ENCODE data around the gene LUC7L3.

Gene LUC7L3

DNA sequence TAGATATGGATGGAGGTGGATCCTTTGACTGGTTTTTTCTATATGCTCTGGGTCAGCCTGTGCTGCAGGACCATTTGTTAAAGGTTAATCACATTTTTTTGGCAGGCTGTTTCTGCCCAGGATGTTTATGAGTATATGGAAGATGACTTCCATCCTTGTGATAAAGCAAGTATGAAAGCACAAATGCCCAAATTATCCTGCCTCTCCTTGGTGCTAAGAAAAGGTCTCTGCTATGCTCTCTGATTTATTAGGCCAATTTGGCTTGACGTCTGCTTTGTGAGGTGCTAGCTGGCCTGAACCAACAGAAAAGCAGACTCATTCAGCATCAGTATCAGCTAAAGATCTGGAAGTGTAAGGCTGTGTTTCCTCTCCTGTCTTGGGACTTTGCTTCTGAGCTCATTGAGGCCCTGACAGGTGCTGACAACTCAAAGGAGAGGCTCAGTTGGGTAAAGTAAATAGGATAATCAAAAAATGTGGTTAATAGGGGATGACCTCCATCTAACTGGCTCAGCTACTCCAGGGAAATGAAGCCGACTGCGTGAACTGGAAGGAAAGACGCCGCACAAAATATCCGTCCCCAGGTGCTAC is 26.9 kb upstream of the LUC7L3 start:
- no peak overlapping the region for H3K4me3 ChIP-seq (replicated peaks; ENCODE audit: insufficient read depth, low read length)
- H3K27me3 ChIP-seq (ENCODE audit: insufficient read depth, poor library complexity, severe bottlenecking): no peaks in the 10 kb centered on the region
- no peak overlapping the region for H3K27ac ChIP-seq (replicated peaks)
- DNase-seq (ENCODE audit: low read depth in 1 of 2, low spot score in 1 of 2): no peak
- TF ChIP-seq GABPA (IDR thresholded peaks at IDR 0.05; ENCODE audit: low read depth): no peak
- TF ChIP-seq POLR2AphosphoS5 (IDR thresholded peaks at IDR 0.05; ENCODE audit: low read depth): no peak
- TF ChIP-seq, protein P1, sequence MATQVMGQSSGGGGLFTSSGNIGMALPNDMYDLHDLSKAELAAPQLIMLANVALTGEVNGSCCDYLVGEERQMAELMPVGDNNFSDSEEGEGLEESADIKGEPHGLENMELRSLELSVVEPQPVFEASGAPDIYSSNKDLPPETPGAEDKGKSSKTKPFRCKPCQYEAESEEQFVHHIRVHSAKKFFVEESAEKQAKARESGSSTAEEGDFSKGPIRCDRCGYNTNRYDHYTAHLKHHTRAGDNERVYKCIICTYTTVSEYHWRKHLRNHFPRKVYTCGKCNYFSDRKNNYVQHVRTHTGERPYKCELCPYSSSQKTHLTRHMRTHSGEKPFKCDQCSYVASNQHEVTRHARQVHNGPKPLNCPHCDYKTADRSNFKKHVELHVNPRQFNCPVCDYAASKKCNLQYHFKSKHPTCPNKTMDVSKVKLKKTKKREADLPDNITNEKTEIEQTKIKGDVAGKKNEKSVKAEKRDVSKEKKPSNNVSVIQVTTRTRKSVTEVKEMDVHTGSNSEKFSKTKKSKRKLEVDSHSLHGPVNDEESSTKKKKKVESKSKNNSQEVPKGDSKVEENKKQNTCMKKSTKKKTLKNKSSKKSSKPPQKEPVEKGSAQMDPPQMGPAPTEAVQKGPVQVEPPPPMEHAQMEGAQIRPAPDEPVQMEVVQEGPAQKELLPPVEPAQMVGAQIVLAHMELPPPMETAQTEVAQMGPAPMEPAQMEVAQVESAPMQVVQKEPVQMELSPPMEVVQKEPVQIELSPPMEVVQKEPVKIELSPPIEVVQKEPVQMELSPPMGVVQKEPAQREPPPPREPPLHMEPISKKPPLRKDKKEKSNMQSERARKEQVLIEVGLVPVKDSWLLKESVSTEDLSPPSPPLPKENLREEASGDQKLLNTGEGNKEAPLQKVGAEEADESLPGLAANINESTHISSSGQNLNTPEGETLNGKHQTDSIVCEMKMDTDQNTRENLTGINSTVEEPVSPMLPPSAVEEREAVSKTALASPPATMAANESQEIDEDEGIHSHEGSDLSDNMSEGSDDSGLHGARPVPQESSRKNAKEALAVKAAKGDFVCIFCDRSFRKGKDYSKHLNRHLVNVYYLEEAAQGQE (IDR thresholded peaks at IDR 0.05; ENCODE audit: insufficient replicate concordance, low read depth): no peak
- no peak for TF ChIP-seq SPI1 (IDR thresholded peaks at IDR 0.05; ENCODE audit: borderline replicate concordance, low read depth)
- TF ChIP-seq, protein P2, sequence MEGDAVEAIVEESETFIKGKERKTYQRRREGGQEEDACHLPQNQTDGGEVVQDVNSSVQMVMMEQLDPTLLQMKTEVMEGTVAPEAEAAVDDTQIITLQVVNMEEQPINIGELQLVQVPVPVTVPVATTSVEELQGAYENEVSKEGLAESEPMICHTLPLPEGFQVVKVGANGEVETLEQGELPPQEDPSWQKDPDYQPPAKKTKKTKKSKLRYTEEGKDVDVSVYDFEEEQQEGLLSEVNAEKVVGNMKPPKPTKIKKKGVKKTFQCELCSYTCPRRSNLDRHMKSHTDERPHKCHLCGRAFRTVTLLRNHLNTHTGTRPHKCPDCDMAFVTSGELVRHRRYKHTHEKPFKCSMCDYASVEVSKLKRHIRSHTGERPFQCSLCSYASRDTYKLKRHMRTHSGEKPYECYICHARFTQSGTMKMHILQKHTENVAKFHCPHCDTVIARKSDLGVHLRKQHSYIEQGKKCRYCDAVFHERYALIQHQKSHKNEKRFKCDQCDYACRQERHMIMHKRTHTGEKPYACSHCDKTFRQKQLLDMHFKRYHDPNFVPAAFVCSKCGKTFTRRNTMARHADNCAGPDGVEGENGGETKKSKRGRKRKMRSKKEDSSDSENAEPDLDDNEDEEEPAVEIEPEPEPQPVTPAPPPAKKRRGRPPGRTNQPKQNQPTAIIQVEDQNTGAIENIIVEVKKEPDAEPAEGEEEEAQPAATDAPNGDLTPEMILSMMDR (IDR thresholded peaks at IDR 0.05; ENCODE audit: insufficient read depth, low read length): no peak

DNA sequence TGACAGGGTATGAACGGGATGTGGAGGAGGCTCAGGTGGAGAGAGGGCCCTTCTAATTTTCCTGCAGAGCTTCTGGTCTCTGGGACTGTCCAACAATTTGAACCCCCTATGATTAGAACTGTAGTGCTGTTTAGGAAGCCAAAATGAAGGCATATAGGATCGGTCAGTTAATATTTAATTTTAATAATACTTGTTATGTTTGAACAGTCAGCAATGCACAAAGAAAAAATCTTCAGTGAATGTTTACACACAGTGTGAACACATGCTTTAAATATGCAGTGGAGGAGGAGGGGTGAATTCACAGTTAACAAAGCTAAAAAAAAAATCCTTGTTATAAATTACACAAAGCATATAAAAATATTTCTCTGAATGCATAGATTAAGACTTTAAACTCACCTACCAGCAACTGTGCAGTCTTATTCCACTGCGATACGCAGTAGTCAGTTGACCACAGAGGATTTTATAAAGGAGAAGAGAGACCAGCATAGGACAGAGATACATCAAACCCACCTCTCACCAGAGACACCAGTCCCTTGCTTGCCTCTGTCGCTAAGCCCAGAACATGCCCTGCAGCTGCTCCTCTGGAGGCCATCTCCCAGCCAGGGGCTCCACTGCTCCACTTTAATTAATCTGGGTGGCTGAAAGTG is 26.2 kb upstream of the LUC7L3 start:
- no peak for DNase-seq (ENCODE audit: low read depth in 1 of 2, low spot score in 1 of 2)
- Histone ChIP-seq H3K4me3 (replicated peaks; ENCODE audit: insufficient read depth, low read length) (no peak overlapping the region), H3K27ac (replicated peaks) (no peak overlapping the region), H3K27me3 (ENCODE audit: insufficient read depth, poor library complexity, severe bottlenecking) (no peaks in the 10 kb centered on the region)
- TF ChIP-seq SPI1 (IDR thresholded peaks at IDR 0.05; ENCODE audit: borderline replicate concordance, low read depth): no peak

DNA sequence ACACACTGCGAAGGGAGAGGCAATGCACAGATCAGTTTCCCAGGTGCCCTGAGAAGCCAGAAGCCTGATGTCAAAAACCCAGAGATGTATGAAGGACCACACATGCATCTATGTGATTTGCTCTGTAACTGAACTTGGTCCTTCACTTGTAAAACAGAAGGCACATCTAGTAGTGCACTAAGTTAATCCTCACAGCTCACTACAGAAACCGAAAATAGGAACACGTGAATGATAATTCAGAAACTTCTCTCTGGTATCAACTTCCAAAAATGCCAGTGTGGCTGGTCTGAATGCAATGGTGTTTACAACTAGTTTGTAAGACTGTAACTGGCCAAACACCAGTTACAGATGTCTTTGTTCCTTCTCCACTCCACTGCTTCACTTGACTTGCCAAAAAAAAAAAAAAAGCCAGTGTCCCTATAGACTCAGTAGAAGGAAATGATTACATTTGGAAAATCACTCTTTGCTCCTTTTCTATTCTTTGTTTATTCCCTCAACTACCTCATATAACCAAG is 23.0 kb upstream of the LUC7L3 start:
- Histone ChIP-seq H3K4me3 (replicated peaks; ENCODE audit: insufficient read depth, low read length) (no peak overlapping the region), H3K27ac (replicated peaks) (no peak overlapping the region), H3K27me3 (ENCODE audit: insufficient read depth, poor library complexity, severe bottlenecking) (no peaks in the 10 kb centered on the region)
- TF ChIP-seq, protein P1 (IDR thresholded peaks at IDR 0.05; ENCODE audit: insufficient replicate concordance, low read depth): no peak
- TF ChIP-seq, protein P2 (IDR thresholded peaks at IDR 0.05; ENCODE audit: insufficient read depth, low read length): no peak
- TF ChIP-seq SPI1 (IDR thresholded peaks at IDR 0.05; ENCODE audit: borderline replicate concordance, low read depth) (no peak), POLR2AphosphoS5 (IDR thresholded peaks at IDR 0.05; ENCODE audit: low read depth) (no peak), GABPA (IDR thresholded peaks at IDR 0.05; ENCODE audit: low read depth) (no peak)
- DNase-seq (ENCODE audit: low read depth in 1 of 2, low spot score in 1 of 2): no peak

DNA sequence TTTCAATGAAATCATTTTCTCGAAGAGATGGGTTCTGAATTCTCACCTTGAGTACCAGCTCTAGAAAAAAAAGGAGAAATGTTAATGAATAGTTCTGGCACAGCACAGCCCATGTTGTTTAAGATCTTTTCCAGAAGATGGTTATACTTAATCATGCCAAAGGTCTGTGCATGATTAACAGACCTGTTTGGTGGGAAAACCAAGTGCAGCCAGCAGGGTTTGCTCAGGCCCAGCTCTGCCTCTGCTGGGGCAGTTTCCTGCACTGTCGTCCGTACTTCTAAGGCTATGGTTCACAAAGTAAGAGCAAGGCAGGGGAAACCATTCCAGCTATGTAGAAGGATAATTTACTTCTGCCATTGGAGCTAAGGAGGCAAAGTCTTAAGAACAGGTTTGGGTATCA is 22.3 kb upstream of the LUC7L3 start:
- Histone ChIP-seq H3K4me3 (replicated peaks; ENCODE audit: insufficient read depth, low read length) (no peak overlapping the region), H3K27me3 (ENCODE audit: insufficient read depth, poor library complexity, severe bottlenecking) (no peaks in the 10 kb centered on the region), H3K27ac (replicated peaks) (no peak overlapping the region)
- TF ChIP-seq, protein P1 (IDR thresholded peaks at IDR 0.05; ENCODE audit: insufficient replicate concordance, low read depth): no peak
- TF ChIP-seq, protein P2 (IDR thresholded peaks at IDR 0.05; ENCODE audit: insufficient read depth, low read length): no peak
- no peak for TF ChIP-seq POLR2AphosphoS5 (IDR thresholded peaks at IDR 0.05; ENCODE audit: low read depth)
- DNase-seq (ENCODE audit: low read depth in 1 of 2, low spot score in 1 of 2): no peak
